Limb (tissue), 2 donors: ENCODE data around the gene PLA2G2C.
"Not testable (repeated sequence)": the region's sequence is repeated elsewhere in the genome, so short reads cannot be mapped to it uniquely, and the experiment has no call there.

Experiments
- DNase-seq, 2 donors: peaks; one replicate each; pipeline ENCODE4 v3.0.0-alpha.2; 2016; ENCODE audit errors: extremely low spot score in 2 of 2

Gene PLA2G2C

GRCh38 chr1:20137604-20138003 is 48.7 kb downstream of the PLA2G2C start:
- no peak for DNase-seq

GRCh38 chr1:20137055-20137454 is 49.3 kb downstream of the PLA2G2C start:
- DNase-seq = no peak

GRCh38 chr1:20136249-20136648 is 50.1 kb downstream of the PLA2G2C start:
- DNase-seq = no peak

- DNase-seq = no peak
These were observed 51.3 kb downstream of the PLA2G2C start for GRCh38 chr1:20134995-20135394.

- DNase-seq = not testable (repeated sequence)
These were observed 55.8 kb downstream of the PLA2G2C start for GRCh38 chr1:20130518-20130917.

GRCh38 chr1:20126806-20127440 is 59.4 kb downstream of the PLA2G2C start:
- DNase-seq = no peak

- no peak for DNase-seq
These were observed 60.1 kb downstream of the PLA2G2C start for GRCh38 chr1:20126041-20126805.

- DNase-seq = no peak
These were observed 61.2 kb downstream of the PLA2G2C start for GRCh38 chr1:20125100-20125499.

- no peak for DNase-seq
These were observed 61.8 kb downstream of the PLA2G2C start for GRCh38 chr1:20124456-20125057.

GRCh38 chr1:20123722-20124455 is 62.4 kb downstream of the PLA2G2C start:
- DNase-seq = no peak

GRCh38 chr1:20120796-20121195 is 65.5 kb downstream of the PLA2G2C start:
- no peak for DNase-seq

GRCh38 chr1:20119347-20119746 is 67.0 kb downstream of the PLA2G2C start, which contains the start of gene PLA2G2D:
Gene PLA2G2D, minus strand, starts transcription at chr1:20119536. Its CDS starts 38 bp downstream, at chr1:20119498.
- no peak for DNase-seq

GRCh38 chr1:20117236-20117635 is 69.1 kb downstream of the PLA2G2C start:
- no peak for DNase-seq

- DNase-seq = no peak
These were observed 70.4 kb downstream of the PLA2G2C start for GRCh38 chr1:20115916-20116315.

- DNase-seq = no peak
These were observed 70.8 kb downstream of the PLA2G2C start for GRCh38 chr1:20115479-20115878.

GRCh38 chr1:20114021-20114648 is 72.2 kb downstream of the PLA2G2C start:
- DNase-seq = no peak
